Upper lobe of left lung (tissue), 6 donors: ENCODE data around the gene CSF3R. TPM values are rescaled to one million over a fixed set of nuclear protein-coding genes. Genes with fewer than 3 reads are reported as not detected.
"Not testable (repeated sequence)": the region's sequence is repeated elsewhere in the genome, so short reads cannot be mapped to it uniquely, and the experiment has no call there.

Experiments
- ATAC-seq, 2 donors: fragments of 200-7000 bp; cut with Tn5 transposase; one replicate each; pipeline ENCODE4 v1.9.1; 2022; ENCODE audit warnings: mild to moderate bottlenecking in 2 of 2, moderate library complexity in 2 of 2; ENCODE audit not compliant: low FRiP score in 2 of 2
- DNase-seq, 2 donors: peaks; one replicate each; pipeline ENCODE4 v3.0.0-alpha.2; 2019 to 2020
- H3K27ac ChIP-seq, 4 donors: fragments of 200-600 bp; sonication (generic); one replicate each; pipeline ENCODE4 v1.5.1; 2016 to 2019
- H3K27me3 ChIP-seq, 4 donors: fragments of 200-600 bp; sonication (generic); one replicate each; pipeline ENCODE4 v1.5.1; 2017 to 2019
- H3K36me3 ChIP-seq, 4 donors: fragments of 200-600 bp; sonication (generic); one replicate each; pipeline ENCODE4 v1.5.1; 2016 to 2019
- H3K4me1 ChIP-seq, 4 donors: fragments of 200-600 bp; sonication (generic); one replicate each; pipeline ENCODE4 v1.5.1; 2018 to 2019
- H3K4me3 ChIP-seq, 4 donors: fragments of 200-600 bp; sonication (generic); one replicate each; pipeline ENCODE4 v1.5.1; 2017 to 2019; ENCODE audit warnings: mild to moderate bottlenecking in 2 of 4, moderate library complexity in 1 of 4
- H3K9me3 ChIP-seq, 4 donors: fragments of 200-600 bp; sonication (generic); one replicate each; pipeline ENCODE4 v1.5.1; 2018 to 2019
- CTCF ChIP-seq, 6 experiments: fragments of 450-650 bp in 4 of 6; fragments of 200-600 bp in 2 of 6; sonication (generic) in 2 of 6; IDR thresholded peaks; one replicate each; pipeline ENCODE4 v1.5.1; 2016 to 2019; ENCODE audit warnings: antibody characterized with exemption in 6 of 6
- EP300 ChIP-seq, 4 donors: sonication (generic); formaldehyde crosslinking; IDR thresholded peaks; one replicate each; pipeline ENCODE4 v1.5.1; 2017; ENCODE audit warnings: antibody characterized with exemption in 4 of 4, control low read depth in 2 of 4
- POLR2A ChIP-seq, 4 donors: fragments of 450-650 bp; IDR thresholded peaks; one replicate each; pipeline ENCODE4 v1.5.1; 2016 to 2017; ENCODE audit warnings: antibody characterized with exemption in 4 of 4, mild to moderate bottlenecking in 2 of 4
- POLR2AphosphoS5 ChIP-seq, 2 donors: sonication (generic); formaldehyde crosslinking; IDR thresholded peaks; one replicate each; pipeline ENCODE4 v1.5.1; 2017; ENCODE audit warnings: antibody characterized with exemption in 2 of 2
- WGBS, 2 donors: methylation state at CpG; one replicate each; pipeline ENCODE4 v1.1.5; 2017 to 2018; 5-methylcytosine and 5-hydroxymethylcytosine counted together
- total RNA-seq, 6 donors: library from RNA; depleted of rRNA in 4 of 6; stranded (reverse); fragments of >200 nt in 4 of 6; gene quantifications; one replicate each; pipeline versions ENCODE4 v1.1.0 to v1.2.1, GENCODE V29; 2016 to 2021
- donor health status: DM: no; HTN: no; CAD: no; lungs with moderate emphysema.
- donor health status: DM: no; HTN: yes; CAD: no; lungs with severe emphysema.

The CSF3R gene
- total RNA-seq, 6 donors from 2014 or later: 192 to 851 (median 261) TPM

- no peaks in the 10 kb centered on the region for H3K9me3 ChIP-seq
- H3K36me3 ChIP-seq: no peaks in the 10 kb centered on the region
- DNase-seq: no peak
- no peak overlapping the region for H3K27ac ChIP-seq
- TF ChIP-seq POLR2AphosphoS5 (IDR thresholded peaks at IDR 0.05) (no peak), EP300 (IDR thresholded peaks at IDR 0.05) (no peak), CTCF (IDR thresholded peaks at IDR 0.05) (no peak), POLR2A (IDR thresholded peaks at IDR 0.05) (no peak)
- 50 to 56% methylated on average over 1 of the region's 1 CpG for WGBS, 2 donors
- no peak for ATAC-seq
- H3K4me1 ChIP-seq: no peaks in the 10 kb centered on the region
- H3K4me3 ChIP-seq: no peak overlapping the region
- H3K27me3 ChIP-seq: no peaks in the 10 kb centered on the region
Measured at GRCh38 chr1:36503733-36504132, 21.0 kb upstream of the CSF3R start.

GRCh38 chr1:36503159-36503558 is 20.4 kb upstream of the CSF3R start:
- H3K4me1 ChIP-seq: no peaks in the 10 kb centered on the region
- TF ChIP-seq CTCF (IDR thresholded peaks at IDR 0.05) (no peak), POLR2AphosphoS5 (IDR thresholded peaks at IDR 0.05) (no peak), POLR2A (IDR thresholded peaks at IDR 0.05) (no peak), EP300 (IDR thresholded peaks at IDR 0.05) (no peak)
- no peak overlapping the region for H3K27ac ChIP-seq
- no peaks in the 10 kb centered on the region for H3K36me3 ChIP-seq
- ATAC-seq (no peak), DNase-seq (no peak)
- H3K9me3 ChIP-seq: no peaks in the 10 kb centered on the region
- H3K4me3 ChIP-seq: no peak overlapping the region
- WGBS, 2 donors: 54 to 62% methylated on average over 1 of the region's 1 CpG
- no peaks in the 10 kb centered on the region for H3K27me3 ChIP-seq

GRCh38 chr1:36502616-36503015 is 19.9 kb upstream of the CSF3R start:
- TF ChIP-seq EP300 (IDR thresholded peaks at IDR 0.05): no peak
- TF ChIP-seq POLR2AphosphoS5 (IDR thresholded peaks at IDR 0.05): no peak
- TF ChIP-seq POLR2A (IDR thresholded peaks at IDR 0.05): no peak
- TF ChIP-seq CTCF (IDR thresholded peaks at IDR 0.05): no peak
- WGBS, 2 donors: 88 to 90% methylated on average over 2 of the region's 2 CpGs
- no peaks in the 10 kb centered on the region for H3K27me3 ChIP-seq

GRCh38 chr1:36501911-36502310 is 19.2 kb upstream of the CSF3R start:
- not testable (repeated sequence) for H3K27ac ChIP-seq, ATAC-seq, H3K27me3 ChIP-seq, H3K4me3 ChIP-seq, H3K4me1 ChIP-seq, H3K9me3 ChIP-seq, DNase-seq, H3K36me3 ChIP-seq
- WGBS, 2 donors: 92 to 94% methylated on average over 4 of the region's 4 CpGs

More at GRCh38 chr1:36502616-36503015, 19.9 kb upstream of the CSF3R start:
- H3K27ac ChIP-seq: no peak overlapping the region
- DNase-seq (no peak), ATAC-seq (no peak)
- no peak overlapping the region for H3K4me3 ChIP-seq
- no peaks in the 10 kb centered on the region for H3K36me3 ChIP-seq
- H3K4me1 ChIP-seq: no peaks in the 10 kb centered on the region
- no peaks in the 10 kb centered on the region for H3K9me3 ChIP-seq

GRCh38 chr1:36497207-36497606 is 14.5 kb upstream of the CSF3R start:
- DNase-seq: no peak
- H3K4me3 ChIP-seq: no peak overlapping the region
- H3K36me3 ChIP-seq: no peaks in the 10 kb centered on the region
- no peak for TF ChIP-seq EP300 (IDR thresholded peaks at IDR 0.05)
- no peak for TF ChIP-seq POLR2A (IDR thresholded peaks at IDR 0.05)
- no peak for TF ChIP-seq POLR2AphosphoS5 (IDR thresholded peaks at IDR 0.05)
- TF ChIP-seq CTCF (IDR thresholded peaks at IDR 0.05): no peak
- 62 to 78% methylated on average over 2 of the region's 2 CpGs for WGBS, 2 donors
- H3K4me1 ChIP-seq: no peaks in the 10 kb centered on the region
- ATAC-seq: no peak
- H3K27me3 ChIP-seq: no peaks in the 10 kb centered on the region
- H3K9me3 ChIP-seq: no peaks in the 10 kb centered on the region
- no peak overlapping the region for H3K27ac ChIP-seq
